HS-27A (cell line): ENCODE results near the gene SCN4A.
"Not testable (repeated sequence)": the region's sequence is repeated elsewhere in the genome, so short reads cannot be mapped to it uniquely, and the experiment has no call there.

Experiments used
- DNase-seq: peaks from one replicate; pipeline ENCODE4 v3.0.0-alpha.2; 2012; ENCODE audit warnings: low read depth, missing footprints

SCN4A gene

GRCh38 chr17:63972796-63973195 lies at the start of gene SCN4A:
Gene SCN4A (minus strand): TSS chr17:63972918. CDS start chr17:63972841, 77 bp downstream.
- DNase-seq = no peak

- no peak for DNase-seq
Observed at GRCh38 chr17:64020056-64020766, 47.5 kb upstream of the SCN4A start, which contains the start of gene ICAM2. Gene ICAM2 (minus strand): TSS chr17:64020633. CDS start chr17:64006691, 13,942 bp downstream.

GRCh38 chr17:64019551-64019961 lies 46.8 kb upstream of the SCN4A start:
- not testable (repeated sequence) for DNase-seq

GRCh38 chr17:64017381-64017980 lies 44.8 kb upstream of the SCN4A start:
- no peak for DNase-seq

GRCh38 chr17:64016974-64017373 lies 44.3 kb upstream of the SCN4A start:
- no peak for DNase-seq

- no peak for DNase-seq
Observed at GRCh38 chr17:64016231-64016784, 43.6 kb upstream of the SCN4A start.

DNA sequence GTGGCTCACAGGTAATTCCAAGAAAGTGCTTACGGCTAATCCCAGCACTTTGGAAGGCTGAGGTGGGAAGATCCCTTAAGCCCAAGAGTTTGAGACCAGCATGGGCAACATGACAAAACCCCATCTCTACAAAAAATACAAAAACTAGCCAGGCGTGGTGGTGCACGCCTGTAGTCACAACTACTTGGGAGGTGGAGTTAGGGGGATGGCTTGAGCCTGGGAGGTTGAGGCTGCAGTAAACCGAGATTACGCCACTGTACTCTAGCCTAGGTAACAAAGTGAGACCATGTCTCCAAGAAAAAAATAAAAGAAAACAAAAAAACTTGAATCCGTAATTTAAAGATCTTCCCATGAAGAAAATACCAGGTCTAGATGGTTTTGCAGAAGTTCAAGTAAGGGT lies 42.7 kb upstream of the SCN4A start:
- no peak for DNase-seq

DNA sequence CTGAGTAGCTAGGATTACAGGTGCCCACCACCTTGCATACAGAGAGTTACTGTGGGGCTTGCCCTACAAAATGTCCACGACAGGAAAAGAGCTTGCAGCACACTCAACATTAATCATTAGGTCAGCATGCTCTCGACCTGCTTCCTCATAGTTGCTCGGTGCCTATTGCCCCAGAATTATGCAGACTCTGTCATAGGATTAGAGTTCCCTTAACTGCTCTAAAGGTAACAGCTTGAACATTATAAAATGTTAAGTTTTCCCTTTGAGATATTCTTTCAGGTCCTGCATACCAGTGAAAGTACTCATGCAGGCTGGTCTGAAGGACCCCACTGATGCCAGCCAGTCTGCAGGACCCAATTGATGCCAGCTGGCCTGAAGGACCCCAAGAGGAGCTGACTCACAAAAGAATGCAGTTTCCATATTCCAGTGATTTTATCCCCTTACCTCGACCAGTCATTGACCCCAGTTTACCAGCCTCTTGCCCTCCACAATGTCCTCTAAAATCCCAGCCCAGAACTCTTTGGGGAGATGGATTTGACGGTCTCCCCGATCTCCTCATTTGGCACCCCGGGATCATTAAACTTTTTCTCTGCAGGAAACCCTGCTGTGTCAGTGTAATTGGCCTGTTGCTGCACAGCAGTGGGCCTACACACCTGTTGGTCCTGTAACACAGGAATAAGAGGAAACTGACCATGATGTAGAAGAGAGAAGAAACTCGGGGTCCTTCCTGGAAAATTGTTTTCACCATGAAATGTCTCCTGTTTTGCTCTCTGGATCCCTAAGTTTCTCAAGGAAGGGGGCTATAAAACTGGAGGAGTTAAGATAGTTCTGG lies 37.1 kb upstream of the SCN4A start:
- DNase-seq = no peak

- no peak for DNase-seq
Observed at GRCh38 chr17:64008830-64009229, 36.1 kb upstream of the SCN4A start.

DNA sequence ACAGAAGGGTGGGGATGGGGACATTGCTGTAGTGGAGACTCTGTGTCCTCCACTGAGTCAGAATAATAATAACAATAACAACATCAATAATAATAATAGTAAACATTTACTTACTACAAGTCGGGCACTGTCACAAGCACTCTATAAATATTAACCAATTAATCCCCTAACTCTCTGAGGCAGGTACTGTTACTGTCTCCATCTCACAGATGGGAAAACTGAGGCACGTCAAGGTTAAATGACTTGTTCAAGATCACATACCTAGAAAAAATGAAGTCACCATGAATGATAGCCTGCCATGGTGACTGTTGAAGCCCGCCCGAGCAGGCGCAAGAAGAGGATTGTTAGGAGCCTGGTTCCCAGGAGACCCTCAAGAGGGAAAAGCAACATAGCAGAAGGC lies 35.6 kb upstream of the SCN4A start:
- no peak for DNase-seq

DNA sequence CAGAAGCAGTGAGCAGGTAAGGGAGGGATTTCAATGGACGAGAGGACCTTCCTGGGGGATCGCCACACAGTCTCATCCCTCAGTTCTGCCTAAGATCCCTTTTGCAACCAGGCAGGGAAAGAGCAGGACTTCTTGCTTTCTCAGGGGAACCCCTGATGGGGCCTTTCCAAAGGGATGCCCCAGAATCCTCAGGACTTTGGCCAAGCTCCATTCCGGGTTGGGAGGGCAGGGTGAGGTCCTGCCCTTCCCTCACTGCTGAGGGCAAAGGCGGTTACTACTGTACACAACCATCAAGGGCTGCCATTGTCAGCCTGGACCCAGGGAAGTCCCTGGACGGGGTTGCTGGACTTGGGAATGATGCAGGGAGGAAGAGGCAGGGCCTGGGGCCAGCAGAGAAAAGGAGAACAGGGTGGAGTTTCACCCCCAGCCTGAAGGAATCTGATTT lies 35.1 kb upstream of the SCN4A start:
- no peak for DNase-seq

- not testable (repeated sequence) for DNase-seq
Observed at GRCh38 chr17:64007089-64007837, 34.5 kb upstream of the SCN4A start.

DNA sequence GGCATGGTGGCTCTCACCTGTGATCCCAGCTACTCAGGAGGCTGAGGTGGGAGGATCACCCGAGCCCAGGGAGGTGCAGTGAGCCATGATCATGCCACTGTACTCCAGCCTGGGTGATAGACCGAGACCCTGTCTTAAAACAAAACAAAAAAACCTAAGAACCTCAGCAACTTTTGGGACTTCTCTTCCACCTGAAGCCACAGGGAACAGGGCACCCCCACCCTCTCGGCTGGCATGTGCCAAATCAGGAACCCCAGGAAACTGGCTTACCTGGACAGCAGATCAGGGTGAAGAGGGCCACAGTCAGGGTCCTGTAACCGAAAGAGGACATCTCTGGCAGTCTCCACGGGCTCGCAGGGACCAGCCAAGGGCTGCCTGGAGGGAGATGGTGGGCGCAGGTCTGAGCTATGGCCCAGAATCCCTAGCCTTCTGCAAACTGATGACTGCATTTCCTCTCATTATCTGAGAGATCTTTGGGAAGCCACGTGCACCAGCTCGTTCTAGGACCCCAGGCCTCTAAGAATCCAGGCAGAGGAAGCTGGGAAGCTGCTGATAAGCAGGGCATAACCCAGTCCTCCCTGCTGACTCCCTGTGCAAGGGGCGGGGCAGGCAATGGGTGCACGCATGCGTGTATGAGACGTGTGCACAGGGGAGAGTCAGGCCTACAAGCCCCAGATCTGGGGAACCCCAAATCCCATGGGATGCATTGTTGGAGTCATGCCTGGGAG lies 33.8 kb upstream of the SCN4A start:
- no peak for DNase-seq

GRCh38 chr17:64005734-64006167 lies 33.0 kb upstream of the SCN4A start:
- no peak for DNase-seq

DNA sequence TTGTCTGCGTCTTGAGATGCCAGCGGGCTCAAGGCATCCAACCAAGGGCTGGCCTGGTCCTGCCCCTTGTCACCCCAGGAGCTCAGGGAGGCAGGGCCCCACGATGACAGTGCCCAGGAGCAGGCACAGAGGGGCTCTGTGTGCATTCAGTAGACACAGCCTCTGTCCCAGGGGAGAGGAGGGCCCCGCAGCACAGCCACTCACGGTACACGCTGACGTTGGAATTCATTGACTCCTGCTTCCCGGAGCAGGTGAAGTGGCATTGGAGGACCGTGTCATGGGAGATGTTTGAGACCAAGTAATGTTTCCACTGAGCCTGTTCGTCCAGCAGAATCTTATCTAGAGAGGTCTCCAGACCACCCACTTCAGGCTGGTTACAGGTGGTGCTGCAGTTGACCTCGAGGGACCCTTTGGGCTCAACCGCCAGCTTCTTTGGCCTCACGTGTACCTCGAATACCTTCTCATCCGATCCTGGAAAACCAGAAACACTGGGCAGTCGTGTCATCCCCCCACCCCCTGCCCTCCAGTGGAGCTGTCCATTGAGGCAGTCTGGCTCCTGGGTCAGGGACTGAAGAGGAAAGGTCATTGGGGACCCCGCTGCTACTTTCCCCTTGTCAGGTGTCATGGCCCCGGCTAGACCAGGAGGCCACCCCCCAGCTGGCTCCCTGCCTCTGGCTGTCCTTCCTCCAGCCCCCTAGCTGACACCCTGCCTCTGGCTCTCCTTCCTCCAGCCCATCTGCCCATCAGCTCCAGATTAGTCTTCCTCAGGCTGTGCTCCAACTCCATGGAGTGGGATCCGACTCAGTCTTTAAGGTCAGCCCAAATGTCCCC lies 32.4 kb upstream of the SCN4A start:
- no peak for DNase-seq

GRCh38 chr17:64004218-64004770 lies 31.6 kb upstream of the SCN4A start:
- no peak for DNase-seq

- DNase-seq = no peak
Observed at GRCh38 chr17:64003526-64004121, 30.9 kb upstream of the SCN4A start.

DNA sequence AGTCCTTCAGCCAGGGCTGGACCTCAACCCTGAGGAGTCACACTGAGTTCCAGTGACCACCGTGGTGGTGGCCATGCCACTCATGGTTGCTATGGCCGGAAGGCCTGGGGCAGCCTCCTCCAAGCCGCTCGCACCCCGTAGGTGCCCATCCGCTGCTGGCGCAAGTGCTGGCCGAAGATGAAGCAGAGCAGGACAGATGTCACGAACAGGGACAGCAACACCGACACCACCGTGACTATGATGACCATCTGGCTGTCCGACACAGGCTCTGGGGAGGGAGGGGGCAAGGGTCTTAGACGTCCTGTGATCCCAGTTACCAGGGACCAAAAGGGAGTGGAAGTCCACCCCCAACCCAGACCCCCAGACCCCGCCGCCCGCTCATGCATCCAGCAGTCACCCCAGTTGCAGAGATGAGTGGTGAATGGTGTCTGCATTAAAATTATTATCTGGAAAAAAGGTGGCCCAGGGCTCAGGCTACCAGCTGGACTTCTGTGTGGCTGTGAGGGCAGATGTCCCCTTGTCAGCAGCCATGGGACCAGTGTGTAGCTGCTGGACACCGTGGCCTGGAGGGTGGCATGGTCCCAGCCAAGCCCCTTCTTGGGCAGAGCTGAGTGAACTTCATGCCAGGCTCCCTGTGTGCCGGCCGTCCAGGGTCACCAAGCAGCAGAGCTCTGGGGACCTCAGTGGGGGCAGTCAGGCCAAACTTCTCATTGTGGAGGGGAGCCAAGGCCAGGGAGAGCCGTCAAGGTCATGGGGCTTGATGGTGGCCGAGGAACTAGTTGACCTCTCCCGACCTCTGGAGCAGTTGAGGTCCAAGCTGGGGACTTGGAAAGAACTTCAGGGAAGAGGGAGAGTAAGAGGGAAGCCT lies 30.2 kb upstream of the SCN4A start:
- no peak for DNase-seq
